ENCODE measurements around the gene MAML3.

MAML3 gene

DNA sequence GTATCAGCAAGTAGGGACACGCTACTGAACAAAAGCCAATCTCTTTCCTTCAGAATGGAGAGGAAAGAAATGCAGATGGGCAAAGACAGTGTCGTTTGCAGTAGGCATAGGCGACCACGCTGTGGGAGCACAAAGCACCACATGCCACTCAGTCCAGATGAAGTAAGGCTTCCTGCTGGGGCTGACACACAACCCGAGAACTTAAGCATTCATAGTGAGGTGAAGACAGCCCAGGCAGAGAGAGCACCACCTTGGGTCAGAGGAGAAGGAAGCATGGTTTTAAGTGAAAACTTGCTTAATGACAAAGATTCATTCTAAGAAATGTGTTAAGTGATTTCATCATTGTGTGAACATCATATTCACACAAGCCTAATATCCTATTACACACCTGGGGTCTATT is 249.6 kb downstream of the MAML3 start:
- H3K27me3 ChIP-seq (ENCODE audit: low read depth, low read length): peaks cover 15% of the 10 kb centered on the region
- no peak overlapping the region for H3K4me2 ChIP-seq (ENCODE audit: low read length)
- H3K9ac ChIP-seq (ENCODE audit: low read length): no peak overlapping the region
- H3K4me3 ChIP-seq (ENCODE audit: low read length): no peak overlapping the region
- no peaks in the 10 kb centered on the region for H3K36me3 ChIP-seq (replicated peaks; ENCODE audit: low read depth, low read length)
- no peak overlapping the region for H2AFZ ChIP-seq (ENCODE audit: low read depth, low read length)
- no peaks in the 10 kb centered on the region for H4K20me1 ChIP-seq (ENCODE audit: insufficient read depth, low read length)
- H3K4me1 ChIP-seq (ENCODE audit: low read length): no peaks in the 10 kb centered on the region
- no peak overlapping the region for H3K27ac ChIP-seq (ENCODE audit: low read length)
- no peaks in the 10 kb centered on the region for H3K79me2 ChIP-seq (ENCODE audit: low read length)
- TF ChIP-seq EZH2phosphoT487 (IDR thresholded peaks at IDR 0.05; ENCODE audit: low read depth): no peak
- TF ChIP-seq, protein P1, sequence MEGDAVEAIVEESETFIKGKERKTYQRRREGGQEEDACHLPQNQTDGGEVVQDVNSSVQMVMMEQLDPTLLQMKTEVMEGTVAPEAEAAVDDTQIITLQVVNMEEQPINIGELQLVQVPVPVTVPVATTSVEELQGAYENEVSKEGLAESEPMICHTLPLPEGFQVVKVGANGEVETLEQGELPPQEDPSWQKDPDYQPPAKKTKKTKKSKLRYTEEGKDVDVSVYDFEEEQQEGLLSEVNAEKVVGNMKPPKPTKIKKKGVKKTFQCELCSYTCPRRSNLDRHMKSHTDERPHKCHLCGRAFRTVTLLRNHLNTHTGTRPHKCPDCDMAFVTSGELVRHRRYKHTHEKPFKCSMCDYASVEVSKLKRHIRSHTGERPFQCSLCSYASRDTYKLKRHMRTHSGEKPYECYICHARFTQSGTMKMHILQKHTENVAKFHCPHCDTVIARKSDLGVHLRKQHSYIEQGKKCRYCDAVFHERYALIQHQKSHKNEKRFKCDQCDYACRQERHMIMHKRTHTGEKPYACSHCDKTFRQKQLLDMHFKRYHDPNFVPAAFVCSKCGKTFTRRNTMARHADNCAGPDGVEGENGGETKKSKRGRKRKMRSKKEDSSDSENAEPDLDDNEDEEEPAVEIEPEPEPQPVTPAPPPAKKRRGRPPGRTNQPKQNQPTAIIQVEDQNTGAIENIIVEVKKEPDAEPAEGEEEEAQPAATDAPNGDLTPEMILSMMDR (IDR thresholded peaks at IDR 0.05; ENCODE audit: low read depth, low read length): no peak
- H3K9me3 ChIP-seq (ENCODE audit: insufficient read depth, low read length): no peaks in the 10 kb centered on the region

DNA sequence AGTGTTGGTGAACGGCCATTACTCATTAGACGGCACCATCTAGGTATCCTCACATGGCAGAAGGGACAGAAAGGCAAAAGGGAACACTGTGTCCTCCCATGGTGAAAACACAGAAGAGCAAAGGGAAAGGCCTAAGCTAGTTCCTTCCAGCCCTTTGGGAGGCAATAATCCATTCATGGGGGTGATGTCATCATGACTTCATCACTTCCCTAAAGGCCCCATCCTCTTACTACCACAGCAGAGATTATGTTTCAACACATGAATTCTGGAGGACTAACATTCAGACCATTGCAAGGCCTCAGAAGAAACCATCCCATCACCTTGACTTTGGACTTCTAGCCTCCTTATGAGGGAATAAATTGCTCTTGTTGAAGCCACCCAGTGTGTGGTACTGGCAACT is 250.1 kb downstream of the MAML3 start:
- Histone ChIP-seq H3K27ac (ENCODE audit: low read length) (no peak overlapping the region), H2AFZ (ENCODE audit: low read depth, low read length) (no peak overlapping the region), H3K27me3 (ENCODE audit: low read depth, low read length) (peaks cover 15% of the 10 kb centered on the region), H3K36me3 (replicated peaks; ENCODE audit: low read depth, low read length) (no peaks in the 10 kb centered on the region), H3K4me1 (ENCODE audit: low read length) (no peaks in the 10 kb centered on the region), H3K9ac (ENCODE audit: low read length) (no peak overlapping the region), H3K4me3 (ENCODE audit: low read length) (no peak overlapping the region), H3K9me3 (ENCODE audit: insufficient read depth, low read length) (no peaks in the 10 kb centered on the region), H4K20me1 (ENCODE audit: insufficient read depth, low read length) (no peaks in the 10 kb centered on the region), H3K79me2 (ENCODE audit: low read length) (no peaks in the 10 kb centered on the region), H3K4me2 (ENCODE audit: low read length) (no peak overlapping the region)
- TF ChIP-seq, protein P1 (IDR thresholded peaks at IDR 0.05; ENCODE audit: low read depth, low read length): no peak
- no peak for TF ChIP-seq EZH2phosphoT487 (IDR thresholded peaks at IDR 0.05; ENCODE audit: low read depth)

- Histone ChIP-seq H3K36me3 (replicated peaks; ENCODE audit: low read depth, low read length) (no peaks in the 10 kb centered on the region), H3K27me3 (ENCODE audit: low read depth, low read length) (peaks cover 20% of the 10 kb centered on the region), H3K79me2 (ENCODE audit: low read length) (no peaks in the 10 kb centered on the region), H4K20me1 (ENCODE audit: insufficient read depth, low read length) (no peaks in the 10 kb centered on the region), H3K27ac (ENCODE audit: low read length) (no peak overlapping the region), H3K9ac (ENCODE audit: low read length) (no peak overlapping the region), H2AFZ (ENCODE audit: low read depth, low read length) (no peak overlapping the region), H3K9me3 (ENCODE audit: insufficient read depth, low read length) (no peaks in the 10 kb centered on the region), H3K4me3 (ENCODE audit: low read length) (no peak overlapping the region), H3K4me2 (ENCODE audit: low read length) (no peak overlapping the region), H3K4me1 (ENCODE audit: low read length) (peaks cover 6% of the 10 kb centered on the region; the same call in 1 of the 2 replicates)
- TF ChIP-seq, protein P1 (IDR thresholded peaks at IDR 0.05; ENCODE audit: low read depth, low read length): no peak
- no peak for TF ChIP-seq EZH2phosphoT487 (IDR thresholded peaks at IDR 0.05; ENCODE audit: low read depth)
Observed at GRCh38 chr4:139902321-139903320, 251.4 kb downstream of the MAML3 start.

- no peak overlapping the region for H3K4me2 ChIP-seq (ENCODE audit: low read length)
- H3K36me3 ChIP-seq (replicated peaks; ENCODE audit: low read depth, low read length): no peaks in the 10 kb centered on the region
- H3K27ac ChIP-seq (ENCODE audit: low read length): no peak overlapping the region
- peaks cover 6% of the 10 kb centered on the region; the same call in 1 of the 2 replicates for H3K4me1 ChIP-seq (ENCODE audit: low read length)
- no peaks in the 10 kb centered on the region for H3K9me3 ChIP-seq (ENCODE audit: insufficient read depth, low read length)
- H3K27me3 ChIP-seq (ENCODE audit: low read depth, low read length): peaks cover 24% of the 10 kb centered on the region
- TF ChIP-seq, protein P1 (IDR thresholded peaks at IDR 0.05; ENCODE audit: low read depth, low read length): no peak
- TF ChIP-seq EZH2phosphoT487 (IDR thresholded peaks at IDR 0.05; ENCODE audit: low read depth): no peak
- H3K9ac ChIP-seq (ENCODE audit: low read length): no peak overlapping the region
- H3K4me3 ChIP-seq (ENCODE audit: low read length): no peak overlapping the region
- no peaks in the 10 kb centered on the region for H4K20me1 ChIP-seq (ENCODE audit: insufficient read depth, low read length)
- H2AFZ ChIP-seq (ENCODE audit: low read depth, low read length): no peak overlapping the region
- H3K79me2 ChIP-seq (ENCODE audit: low read length): no peaks in the 10 kb centered on the region
Observed at GRCh38 chr4:139901531-139902320, 252.3 kb downstream of the MAML3 start.
